HEK293 (cell line): ENCODE results near the gene KLB.

Experiments
- CTCF ChIA-PET: fragments of 350-600 bp; formaldehyde crosslinking; extraction: SDS; loops from one replicate; lab custom pipeline; 2021; ENCODE audit warnings: antibody characterized with exemption; lab: Yijun Ruan, JAX
- POLR2A ChIA-PET: fragments of 300-600 bp; formaldehyde crosslinking; extraction: SDS; loops from one replicate; lab custom pipeline; 2020; ENCODE audit warnings: antibody characterized with exemption, inconsistent platforms; lab: Yijun Ruan, JAX
- H3K27ac ChIP-seq: fragments of 200-500 bp; sonication (Bioruptor generic); 2 replicates; pipeline ENCODE4 v1.5.1; 2014; ENCODE audit warnings: low read depth, low read length, control low read depth, inconsistent platforms; ENCODE audit errors: extremely low read depth
- H3K36me3 ChIP-seq, 2 experiments: fragments of 200-500 bp in 1 of 2; sonication (Bioruptor generic) in 1 of 2; 1 replicate in 1 of 2; 2 replicates in 1 of 2; pipeline ENCODE4 v1.5.1; 2014 to 2017; ENCODE audit warnings: inconsistent platforms in 2 of 2, low read length in 2 of 2; ENCODE audit not compliant: control insufficient read depth in 2 of 2, insufficient read depth in 1 of 2
- H3K4me1 ChIP-seq: fragments of 200-500 bp; sonication (Bioruptor generic); 2 replicates; pipeline ENCODE4 v1.5.1; 2014; ENCODE audit warnings: mild to moderate bottlenecking, low read length, inconsistent platforms; ENCODE audit not compliant: control insufficient read depth, insufficient read depth
- H3K4me3 ChIP-seq: 2 replicates; pipeline ENCODE4 v1.5.1; 2011; ENCODE audit warnings: low read depth, mild to moderate bottlenecking, control low read depth, low read length, moderate library complexity
- H3K9me3 ChIP-seq: fragments of 200-500 bp; sonication (Bioruptor generic); 2 replicates; pipeline ENCODE4 v1.5.1; 2014; ENCODE audit warnings: low read depth, low read length, inconsistent platforms; ENCODE audit not compliant: control insufficient read depth, insufficient read depth
- BCL6B ChIP-seq: fragments of 450-650 bp; formaldehyde crosslinking; IDR thresholded peaks from 2 replicates; pipeline ENCODE4 v1.5.1; 2017; ENCODE audit warnings: missing biosample characterization, missing genetic modification characterization
- FEZF1 ChIP-seq: fragments of 450-650 bp; formaldehyde crosslinking; IDR thresholded peaks from 2 replicates; pipeline ENCODE4 v1.5.1; 2016; ENCODE audit warnings: missing biosample characterization, missing genetic modification characterization
- MZF1 ChIP-seq: fragments of 450-650 bp; formaldehyde crosslinking; IDR thresholded peaks from 2 replicates; pipeline ENCODE4 v1.5.1; 2017; ENCODE audit warnings: missing biosample characterization, missing genetic modification characterization, borderline replicate concordance
- OSR2 ChIP-seq: fragments of 450-650 bp; formaldehyde crosslinking; IDR thresholded peaks from 2 replicates; pipeline ENCODE4 v1.5.1; 2016; ENCODE audit warnings: missing biosample characterization, missing genetic modification characterization
- REST ChIP-seq: fragments of 450-650 bp; formaldehyde crosslinking; IDR thresholded peaks from 2 replicates; pipeline ENCODE4 v1.5.1; 2016; ENCODE audit warnings: missing biosample characterization, missing genetic modification characterization
- TSHZ1 ChIP-seq: fragments of 450-650 bp; formaldehyde crosslinking; IDR thresholded peaks from 2 replicates; pipeline ENCODE4 v1.5.1; 2016; ENCODE audit warnings: missing biosample characterization, missing genetic modification characterization, borderline replicate concordance
- ZBTB44 ChIP-seq: fragments of 450-650 bp; IDR thresholded peaks from 2 replicates; pipeline ENCODE4 v1.5.1; 2018; ENCODE audit warnings: missing biosample characterization, mild to moderate bottlenecking, missing genetic modification characterization
- ZNF184 ChIP-seq: fragments of 450-650 bp; IDR thresholded peaks from 2 replicates; pipeline ENCODE4 v1.5.1; 2018; ENCODE audit warnings: missing biosample characterization, mild to moderate bottlenecking, missing genetic modification characterization
- ZNF2 ChIP-seq: fragments of 450-650 bp; formaldehyde crosslinking; IDR thresholded peaks from 2 replicates; pipeline ENCODE4 v1.5.1; 2016; ENCODE audit warnings: missing biosample characterization, missing genetic modification characterization
- ZNF211 ChIP-seq: fragments of 450-650 bp; formaldehyde crosslinking; IDR thresholded peaks from 2 replicates; pipeline ENCODE4 v1.5.1; 2016; ENCODE audit warnings: low read depth, missing biosample characterization, missing genetic modification characterization
- ZNF221 ChIP-seq: fragments of 450-650 bp; formaldehyde crosslinking; IDR thresholded peaks from 2 replicates; pipeline ENCODE4 v1.5.1; 2017; ENCODE audit warnings: missing biosample characterization, missing genetic modification characterization, borderline replicate concordance
- ZNF248 ChIP-seq: fragments of 450-650 bp; formaldehyde crosslinking; IDR thresholded peaks from 2 replicates; pipeline ENCODE4 v1.5.1; 2017; ENCODE audit warnings: missing biosample characterization, missing genetic modification characterization
- ZNF362 ChIP-seq: fragments of 450-650 bp; formaldehyde crosslinking; IDR thresholded peaks from 2 replicates; pipeline ENCODE4 v1.5.1; 2016; ENCODE audit warnings: missing biosample characterization, missing genetic modification characterization
- ZNF473 ChIP-seq: fragments of 450-650 bp; formaldehyde crosslinking; IDR thresholded peaks from 2 replicates; pipeline ENCODE4 v1.5.1; 2017; ENCODE audit warnings: missing biosample characterization, missing genetic modification characterization
- ZNF513 ChIP-seq: fragments of 450-650 bp; IDR thresholded peaks from 2 replicates; pipeline ENCODE4 v1.5.1; 2018; ENCODE audit warnings: missing biosample characterization, missing genetic modification characterization
- ZNF521 ChIP-seq: fragments of 450-650 bp; formaldehyde crosslinking; IDR thresholded peaks from 2 replicates; pipeline ENCODE4 v1.5.1; 2017; ENCODE audit warnings: missing biosample characterization, mild to moderate bottlenecking, missing genetic modification characterization
- ZNF560 ChIP-seq: fragments of 450-650 bp; formaldehyde crosslinking; IDR thresholded peaks from 2 replicates; pipeline ENCODE4 v1.5.1; 2017; ENCODE audit warnings: missing biosample characterization, missing genetic modification characterization, borderline replicate concordance
- ZNF596 ChIP-seq: fragments of 450-650 bp; IDR thresholded peaks from 2 replicates; pipeline ENCODE4 v1.5.0; 2018; ENCODE audit warnings: missing biosample characterization, mild to moderate bottlenecking, missing genetic modification characterization, moderate library complexity
- ZNF654 ChIP-seq: fragments of 450-650 bp; formaldehyde crosslinking; IDR thresholded peaks from 2 replicates; pipeline ENCODE4 v1.5.1; 2016; ENCODE audit warnings: low read depth, missing biosample characterization, missing genetic modification characterization
- ZNF660 ChIP-seq: fragments of 450-650 bp; IDR thresholded peaks from 2 replicates; pipeline ENCODE4 v1.5.1; 2018; ENCODE audit warnings: missing biosample characterization, mild to moderate bottlenecking, missing genetic modification characterization
- ZNF670 ChIP-seq: fragments of 450-650 bp; formaldehyde crosslinking; IDR thresholded peaks from 2 replicates; pipeline ENCODE4 v1.5.1; 2016; ENCODE audit warnings: missing biosample characterization, missing genetic modification characterization, low read depth
- ZNF704 ChIP-seq: fragments of 450-650 bp; formaldehyde crosslinking; IDR thresholded peaks from 2 replicates; pipeline ENCODE4 v1.5.1; 2016; ENCODE audit warnings: missing biosample characterization, missing genetic modification characterization
- ZNF830 ChIP-seq: fragments of 450-650 bp; IDR thresholded peaks from 2 replicates; pipeline ENCODE4 v1.5.0; 2018; ENCODE audit warnings: missing biosample characterization, missing genetic modification characterization, low read depth, mild to moderate bottlenecking, moderate library complexity

Gene KLB

GRCh38 chr4:39469429-39470077 is 62.8 kb downstream of the KLB start:
- Histone ChIP-seq H3K27ac (no peak overlapping the region), H3K36me3 (peaks cover 0 to 51% of the 10 kb centered on the region in 2 experiments; a peak in 2 of 3 replicates), H3K4me1 (no peaks in the 10 kb centered on the region), H3K9me3 (no peaks in the 10 kb centered on the region), H3K4me3 (no peak overlapping the region)
- CTCF ChIA-PET, result interaction anchor here (0.5 to 1.9 kb wide), 30 partner anchors 9 to 1273 kb away, joined by 3 to 8 read pairs (median 3); partner anchors contain the start of genes LIAS, RPL9, SMIM14 and UGDH
- POLR2A ChIA-PET, result interaction anchor here (1.4 to 1.6 kb wide), 2 partner anchors 11 to 169 kb away, joined by 3 to 15 read pairs; partner anchors contain the start of genes LIAS, RPL9 and SMIM14
- TF ChIP-seq BCL6B (tag by site-specific recombination) (no peak), ZNF654 (tag by site-specific recombination) (peak; percentile 88), ZBTB44 (tag by site-specific recombination) (0 out of 2 replicates have a peak, but pooled peaks have one; percentile 45), ZNF830 (tag by site-specific recombination) (no peak), FEZF1 (tag by site-specific recombination) (no peak), OSR2 (tag by site-specific recombination) (no peak), ZNF184 (no peak), ZNF560 (tag by site-specific recombination) (no peak), ZNF248 (tag by site-specific recombination) (no peak), ZNF521 (no peak), REST (tag by site-specific recombination) (no peak), ZNF513 (tag by site-specific recombination) (no peak), ZNF221 (tag by site-specific recombination) (no peak), ZNF2 (tag by site-specific recombination) (0 out of 2 replicates have a peak, but pooled peaks have one; percentile 64), ZNF704 (tag by site-specific recombination) (no peak), ZNF660 (peak; percentile 81), ZNF211 (tag by site-specific recombination) (no peak), ZNF473 (no peak), ZNF596 (tag by site-specific recombination) (no peak), TSHZ1 (tag by site-specific recombination) (no peak), ZNF362 (tag by site-specific recombination) (0 out of 2 replicates have a peak, but pooled peaks have one; percentile 21), MZF1 (no peak), ZNF670 (tag by site-specific recombination) (no peak)
